NCI-H526 (cell line): Measurements from ENCODE around the gene RAMP1.

Source experiments
- DNase-seq, 2 experiments: peaks; one replicate each; lab custom pipeline; 2025; lab: John Stamatoyannopoulos, UW

The RAMP1 gene

DNA sequence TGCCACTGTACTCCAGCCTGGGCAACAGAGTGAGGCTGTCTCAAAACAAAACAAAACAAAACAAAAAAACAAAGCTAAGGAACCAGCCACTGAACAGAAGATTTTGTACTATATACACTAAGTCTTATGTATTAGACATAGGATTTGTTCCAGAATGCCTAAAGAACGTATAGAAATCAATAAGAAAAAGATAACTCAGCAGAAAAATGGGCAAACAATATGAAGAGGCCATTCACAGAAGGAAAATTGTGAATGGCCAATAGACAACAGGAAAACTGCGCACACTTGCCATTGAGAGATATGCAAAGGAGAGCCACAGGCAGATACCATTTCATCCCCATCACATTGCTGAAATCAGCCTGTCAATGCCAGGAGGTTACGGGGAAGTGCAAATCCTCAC is 92.5 kb downstream of the RAMP1 start:
- peak; percentile 12 to 30 for DNase-seq

DNA sequence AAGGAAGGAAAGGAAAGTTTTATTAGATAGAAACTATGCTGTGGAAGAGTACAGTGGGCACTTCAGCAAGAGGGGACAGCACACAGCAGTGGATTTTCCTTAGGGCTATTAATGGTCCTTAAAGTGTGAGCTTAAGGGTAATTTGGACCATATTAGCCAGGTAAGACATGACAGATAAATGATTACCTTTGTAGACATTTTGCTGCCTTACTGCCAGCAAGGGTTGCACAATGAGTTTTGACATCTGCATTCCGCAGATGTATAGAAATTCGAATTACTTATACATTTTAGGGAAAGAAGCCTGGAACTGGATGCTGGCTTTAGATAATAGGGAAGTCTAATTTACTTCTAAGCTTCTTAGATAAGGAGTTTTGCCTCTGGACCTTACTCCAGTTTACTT is 93.4 kb downstream of the RAMP1 start:
- no peak for DNase-seq

DNA sequence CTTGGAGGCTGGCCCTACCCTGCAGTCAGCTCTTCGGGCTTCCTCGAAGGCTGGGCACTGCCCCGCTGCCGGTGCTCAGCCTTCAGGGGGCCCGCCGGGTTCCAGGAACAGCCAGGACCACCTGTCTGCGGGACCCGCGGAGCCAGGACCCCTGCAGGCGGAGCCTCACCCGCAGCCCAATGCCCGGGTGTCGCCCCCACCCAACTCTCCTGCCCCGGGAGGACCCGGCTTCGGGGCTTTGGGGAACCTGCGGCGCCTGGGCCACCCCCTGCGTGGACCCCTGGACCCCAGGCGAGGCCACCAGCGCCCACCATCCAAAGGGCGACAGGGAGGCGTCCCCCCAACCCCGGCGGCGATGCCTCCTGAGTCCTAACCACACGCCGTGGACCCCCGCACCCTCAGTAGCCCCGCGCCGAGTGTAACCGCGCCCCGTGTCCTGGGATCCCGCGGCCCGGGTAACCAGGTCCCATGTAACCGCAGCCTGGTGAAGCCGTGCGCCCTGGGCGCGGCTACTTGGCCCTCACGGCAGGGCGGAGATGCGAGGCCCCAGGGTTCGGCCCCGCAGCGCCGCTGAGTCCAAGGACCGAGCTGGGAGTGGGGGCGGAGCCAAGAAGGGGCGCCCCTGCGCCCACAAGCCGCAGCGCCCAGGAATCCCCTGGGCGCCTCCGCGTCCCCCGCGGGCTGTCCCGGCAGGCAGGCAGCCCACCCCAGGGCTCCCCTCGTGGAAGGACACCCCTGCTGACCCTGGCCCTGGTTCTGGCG is 96.4 kb downstream of the RAMP1 start:
- peak in 1 of 2 experiments; percentile 28 for DNase-seq

DNA sequence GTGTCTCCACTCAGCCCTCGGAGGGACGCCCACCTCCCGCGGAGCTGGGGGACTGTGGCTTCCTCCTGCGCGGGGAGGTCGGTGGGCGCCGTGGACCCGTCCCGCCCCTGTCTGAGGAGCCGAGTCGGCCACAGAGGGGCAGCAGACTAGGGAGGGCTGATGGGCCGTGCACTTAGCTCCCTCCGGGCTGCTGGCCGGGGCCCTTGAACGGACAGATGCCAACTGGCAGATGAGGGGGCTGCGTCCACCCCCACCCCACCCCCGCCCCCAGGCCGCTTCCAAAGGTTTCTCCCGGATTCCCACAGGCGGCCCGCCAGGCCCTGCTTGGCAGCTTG is 96.9 kb downstream of the RAMP1 start:
- no peak for DNase-seq

DNA sequence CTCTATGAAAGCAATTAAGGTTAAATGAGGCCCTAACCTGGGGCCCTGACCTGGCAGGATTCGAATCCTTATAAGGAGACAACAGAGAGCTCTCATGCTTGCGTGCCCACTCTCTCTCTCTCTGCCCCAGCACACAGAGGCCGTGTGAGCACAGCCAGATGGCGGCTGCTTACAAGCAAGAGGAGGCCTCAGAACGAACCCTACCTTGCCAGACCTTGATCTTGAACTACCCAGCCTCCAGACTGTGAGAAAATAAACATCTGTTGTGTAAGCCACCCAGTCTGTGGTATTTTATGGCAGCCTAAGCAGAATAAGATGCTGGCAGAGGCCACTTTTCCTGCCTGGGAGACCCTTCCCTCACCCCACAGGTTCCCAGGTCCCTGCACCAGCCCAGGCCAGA is 102.2 kb downstream of the RAMP1 start:
- no peak for DNase-seq
